H9 (cell line): ENCODE results near the gene ANKRD53. TPM values are rescaled to one million over a fixed set of nuclear protein-coding genes. Genes with fewer than 3 reads are reported as not detected.

Experiments
- DNase-seq: peaks from one replicate; pipeline ENCODE4 v3.0.0-alpha.2; 2017
- H2AFZ ChIP-seq: one replicate; pipeline ENCODE4 v1.6.1; 2013; ENCODE audit warnings: mild to moderate bottlenecking, low read length, control low read depth, moderate library complexity
- H2AK5ac ChIP-seq: 2 replicates; pipeline ENCODE4 v1.6.1; 2013; ENCODE audit warnings: low read length, control low read depth, mixed read lengths; ENCODE audit not compliant: insufficient read length
- H2BK120ac ChIP-seq: one replicate; pipeline ENCODE4 v1.6.1; 2013; ENCODE audit warnings: low read depth, mild to moderate bottlenecking, low read length, control low read depth, inconsistent platforms; ENCODE audit not compliant: poor library complexity, severe bottlenecking
- H2BK12ac ChIP-seq: 2 replicates; pipeline ENCODE4 v1.6.1; 2013; ENCODE audit warnings: low read length, control low read depth, mixed read lengths, low read depth; ENCODE audit not compliant: insufficient read length
- H2BK15ac ChIP-seq: 2 replicates; pipeline ENCODE4 v1.6.1; 2013; ENCODE audit warnings: low read depth, low read length, control low read depth
- H2BK20ac ChIP-seq: one replicate; pipeline ENCODE4 v1.6.1; 2013; ENCODE audit warnings: low read depth, mild to moderate bottlenecking, low read length, control low read depth, inconsistent platforms; ENCODE audit not compliant: poor library complexity, severe bottlenecking
- H2BK5ac ChIP-seq: 2 replicates; pipeline ENCODE4 v1.6.1; 2013; ENCODE audit warnings: low read length, control low read depth, mixed read lengths; ENCODE audit not compliant: insufficient read length
- H3K14ac ChIP-seq: 2 replicates; pipeline ENCODE4 v1.6.1; 2013; ENCODE audit warnings: low read length, control low read depth; ENCODE audit not compliant: insufficient read depth
- H3K18ac ChIP-seq: 2 replicates; pipeline ENCODE4 v1.6.1; 2013; ENCODE audit warnings: low read depth, mild to moderate bottlenecking, mixed read lengths, low read length, control low read depth; ENCODE audit not compliant: insufficient read length
- H3K23ac ChIP-seq: 2 replicates; pipeline ENCODE4 v1.6.1; 2013; ENCODE audit warnings: low read length, control low read depth, mixed read lengths, low read depth; ENCODE audit not compliant: insufficient read length
- H3K23me2 ChIP-seq: 2 replicates; pipeline ENCODE4 v1.6.1; 2013; ENCODE audit warnings: low read depth, mild to moderate bottlenecking, mixed read lengths, low read length, control low read depth; ENCODE audit not compliant: insufficient read length, poor library complexity, severe bottlenecking
- H3K27ac ChIP-seq: 2 replicates; pipeline ENCODE4 v1.5.1; 2013; ENCODE audit warnings: low read length, control low read depth, mixed read lengths, low read depth; ENCODE audit not compliant: insufficient read length
- H3K27me3 ChIP-seq: 2 replicates; pipeline ENCODE4 v1.6.1; 2013; ENCODE audit warnings: low read length, control low read depth, inconsistent platforms; ENCODE audit not compliant: insufficient read depth
- H3K4ac ChIP-seq: 2 replicates; pipeline ENCODE4 v1.6.1; 2013; ENCODE audit warnings: low read depth, mild to moderate bottlenecking, control low read depth, inconsistent platforms, low read length, moderate library complexity
- H3K4me1 ChIP-seq: 2 replicates; pipeline ENCODE4 v1.6.1; 2013; ENCODE audit warnings: low read length, control low read depth, inconsistent platforms; ENCODE audit not compliant: insufficient read depth
- H3K4me2 ChIP-seq: 2 replicates; pipeline ENCODE4 v1.6.1; 2013; ENCODE audit warnings: low read length, control low read depth, mixed read lengths; ENCODE audit not compliant: insufficient read length, insufficient read depth
- H3K56ac ChIP-seq: 2 replicates; pipeline ENCODE4 v1.6.1; 2013; ENCODE audit warnings: low read depth, mild to moderate bottlenecking, mixed read lengths, low read length, control low read depth; ENCODE audit not compliant: insufficient read length
- H3K79me1 ChIP-seq: 2 replicates; pipeline ENCODE4 v1.6.1; 2013; ENCODE audit warnings: low read depth, mild to moderate bottlenecking, moderate library complexity, low read length, control low read depth, inconsistent platforms; ENCODE audit not compliant: insufficient read depth, poor library complexity, severe bottlenecking
- H3K79me2 ChIP-seq: 2 replicates; pipeline ENCODE4 v1.6.1; 2013; ENCODE audit warnings: low read length, control low read depth, inconsistent platforms; ENCODE audit not compliant: insufficient read depth
- H3K9ac ChIP-seq: 2 replicates; pipeline ENCODE4 v1.6.1; 2013; ENCODE audit warnings: low read length, control low read depth, mixed read lengths; ENCODE audit not compliant: insufficient read length; ENCODE audit errors: extremely low read depth
- H3K9me3 ChIP-seq: one replicate; pipeline ENCODE4 v1.6.1; 2013; ENCODE audit warnings: low read depth, low read length, inconsistent platforms; ENCODE audit not compliant: control insufficient read depth
- H3T11ph ChIP-seq: one replicate; pipeline ENCODE4 v1.6.1; 2013; ENCODE audit warnings: mild to moderate bottlenecking, low read length, control low read depth, inconsistent platforms
- H4K20me1 ChIP-seq: one replicate; pipeline ENCODE4 v1.6.1; 2013; ENCODE audit not compliant: control insufficient read depth, insufficient read length, insufficient read depth
- H4K5ac ChIP-seq: 2 replicates; pipeline ENCODE4 v1.6.1; 2013; ENCODE audit warnings: low read depth, mild to moderate bottlenecking, mixed read lengths, low read length, control low read depth; ENCODE audit not compliant: insufficient read length
- H4K8ac ChIP-seq: replicated peaks from 2 replicates; pipeline ENCODE4 v1.6.1; 2013; ENCODE audit warnings: low read length, control low read depth, mixed read lengths, low read depth; ENCODE audit not compliant: insufficient read length
- H4K91ac ChIP-seq: 2 replicates; pipeline ENCODE4 v1.6.1; 2013; ENCODE audit warnings: low read depth, mild to moderate bottlenecking, moderate library complexity, mixed read lengths, low read length, control low read depth; ENCODE audit not compliant: insufficient read length
- H3K27ac Mint-ChIP-seq, 3 experiments: 2 replicates in 2 of 3; 3 replicates in 1 of 3; pipeline ENCODE4 v1.8.0; 2020 to 2021; ENCODE audit warnings: mixed read lengths in 3 of 3, mild to moderate bottlenecking in 1 of 3, moderate library complexity in 1 of 3
- H3K27me3 Mint-ChIP-seq: 2 replicates; pipeline ENCODE4 v1.8.0; 2021; ENCODE audit warnings: low read depth, mild to moderate bottlenecking, moderate library complexity, mixed read lengths
- H3K36me3 Mint-ChIP-seq, 3 experiments: 2 replicates in 2 of 3; 3 replicates in 1 of 3; pipeline ENCODE4 v1.8.0; 2020 to 2021; ENCODE audit warnings: low read depth in 3 of 3, mixed read lengths in 3 of 3; ENCODE audit not compliant: insufficient read depth in 1 of 3
- H3K4me1 Mint-ChIP-seq, 2 experiments: 2 replicates each; pipeline ENCODE4 v1.8.0; 2020; ENCODE audit warnings: mixed read lengths in 2 of 2
- H3K4me3 Mint-ChIP-seq, 2 experiments: 2 replicates in 1 of 2; 3 replicates in 1 of 2; pipeline ENCODE4 v1.8.0; 2020 to 2021; ENCODE audit warnings: mild to moderate bottlenecking in 2 of 2, mixed read lengths in 2 of 2, moderate library complexity in 1 of 2
- H3K9me3 Mint-ChIP-seq, 2 experiments: 2 replicates in 1 of 2; 3 replicates in 1 of 2; pipeline ENCODE4 v1.8.0; 2020; ENCODE audit warnings: mild to moderate bottlenecking in 2 of 2, mixed read lengths in 2 of 2, moderate library complexity in 1 of 2
- CTCF ChIP-seq: fragments of 200-600 bp; sonication (generic); conservative IDR thresholded peaks from 3 replicates; pipeline ENCODE4 v1.8.0; 2021; ENCODE audit warnings: antibody characterized with exemption, mild to moderate bottlenecking
- WGBS: extraction: QIAGEN DNeasy Blood & Tissue Kit; methylation state at CpG from one replicate; pipeline ENCODE4 v1.1.7; 2013; ENCODE audit warnings: missing lambda C conversion rate, low lambda C conversion rate, mixed read lengths; ENCODE audit not compliant: insufficient read length; ENCODE audit errors: extremely low coverage; 5-methylcytosine and 5-hydroxymethylcytosine counted together
- total RNA-seq: library from RNA; stranded (reverse); gene quantifications from 2 replicates; pipeline ENCODE4 v1.2.1, GENCODE V29; 2021

Gene ANKRD53
- total RNA-seq, 1 experiment from 2014 or later = 0.28 TPM

- no peaks in the 10 kb centered on the region for H4K20me1 ChIP-seq
- H4K8ac ChIP-seq = no peak overlapping the region
- no peak overlapping the region for H3K18ac ChIP-seq
- peaks cover 1 to 31% (median 25%) of the 10 kb centered on the region in 3 experiments; a peak in 4 of 7 replicates for H3K36me3 Mint-ChIP-seq
- H4K91ac ChIP-seq = no peak overlapping the region
- no peak overlapping the region for H3K4ac ChIP-seq
- no peak overlapping the region for H3T11ph ChIP-seq
- peak overlapping the region in 1 of 3 experiments; percentile 34; a peak in 1 of 7 replicates for H3K27ac Mint-ChIP-seq
- no peaks in the 10 kb centered on the region for H3K79me1 ChIP-seq
- no peak overlapping the region for H2BK20ac ChIP-seq
- H3K4me2 ChIP-seq = no peak overlapping the region
- no peaks in the 10 kb centered on the region for H3K9me3 Mint-ChIP-seq
- no peak overlapping the region for H2AK5ac ChIP-seq
- H3K9me3 ChIP-seq = no peaks in the 10 kb centered on the region
- H2BK120ac ChIP-seq = no peak overlapping the region
- H3K27ac ChIP-seq = no peak overlapping the region
- no peak overlapping the region for H3K23ac ChIP-seq
- DNase-seq = peak; percentile 10
- no peaks in the 10 kb centered on the region for H3K27me3 ChIP-seq
- H2BK5ac ChIP-seq = no peak overlapping the region
- H3K23me2 ChIP-seq = no peaks in the 10 kb centered on the region
- no CpG with 5 or more reads among the region's 1 CpG for WGBS
- H3K4me3 Mint-ChIP-seq = no peak overlapping the region
- H2BK15ac ChIP-seq = no peak overlapping the region
- H3K56ac ChIP-seq = no peak overlapping the region
- no peaks in the 10 kb centered on the region for H3K79me2 ChIP-seq
- H3K4me1 Mint-ChIP-seq = peaks cover 5% of the 10 kb centered on the region in 2 experiments
- TF ChIP-seq CTCF = no peak
- no peak overlapping the region for H3K14ac ChIP-seq
- no peak overlapping the region for H4K5ac ChIP-seq
- no peak overlapping the region for H2BK12ac ChIP-seq
- no peak overlapping the region for H3K9ac ChIP-seq
- no peaks in the 10 kb centered on the region for H3K4me1 ChIP-seq
- H2AFZ ChIP-seq = no peak overlapping the region
- peaks cover 13% of the 10 kb centered on the region for H3K27me3 Mint-ChIP-seq
These were observed 7.5 kb downstream of the ANKRD53 start for GRCh38 chr2:70985956-70986355.
